NCI-H1092 treated with DMSO at 0.1 percent for 48 hours (cell line): ENCODE results near the gene PLCB1.
A peak's percentile ranks its signal among the peaks of the same experiment; 100 is the strongest.
"Not testable (repeated sequence)": the region's sequence is repeated elsewhere in the genome, so short reads cannot be mapped to it uniquely, and the experiment has no call there.

Source experiments
- DNase-seq: peaks from one replicate; lab custom pipeline; 2025; lab: John Stamatoyannopoulos, UW

PLCB1 gene

GRCh38 chr20:8335059-8335458 lies 203.0 kb downstream of the PLCB1 start:
- no peak for DNase-seq

DNA sequence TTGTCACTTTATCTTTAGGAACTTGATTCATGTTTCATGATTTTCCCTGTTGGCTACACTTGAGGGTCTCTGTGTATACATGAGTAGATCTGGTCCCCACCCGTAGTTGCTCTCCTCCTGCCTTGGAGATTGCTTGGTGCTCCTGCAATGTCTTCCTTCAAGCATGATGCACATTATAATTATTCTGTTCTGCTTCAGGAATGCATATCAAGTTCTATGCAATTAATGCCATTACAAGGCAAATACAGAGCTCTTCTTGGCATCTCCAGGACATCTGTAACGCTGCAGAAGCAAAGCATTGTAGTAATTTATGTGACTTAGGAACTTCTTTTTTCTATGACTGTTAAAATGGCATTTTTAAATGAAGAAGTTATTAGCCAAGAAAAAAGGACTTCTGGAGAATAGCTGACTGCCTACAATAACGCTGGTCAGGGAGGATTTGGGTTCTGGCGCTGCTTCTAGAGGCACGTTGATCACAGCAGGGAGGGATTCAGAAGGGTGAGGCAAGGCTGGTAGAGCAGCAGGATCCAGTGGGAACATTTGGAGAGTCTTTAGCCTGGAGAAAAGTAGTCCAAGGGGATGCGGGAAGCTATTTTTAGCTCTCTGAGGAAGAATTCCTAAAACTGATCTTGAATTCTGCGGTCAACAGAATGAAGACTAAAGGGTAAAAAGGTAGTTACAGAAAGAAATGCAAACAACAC lies 203.6 kb downstream of the PLCB1 start:
- DNase-seq: no peak

- no peak for DNase-seq
Measured at GRCh38 chr20:8339349-8339748, 207.3 kb downstream of the PLCB1 start.

DNA sequence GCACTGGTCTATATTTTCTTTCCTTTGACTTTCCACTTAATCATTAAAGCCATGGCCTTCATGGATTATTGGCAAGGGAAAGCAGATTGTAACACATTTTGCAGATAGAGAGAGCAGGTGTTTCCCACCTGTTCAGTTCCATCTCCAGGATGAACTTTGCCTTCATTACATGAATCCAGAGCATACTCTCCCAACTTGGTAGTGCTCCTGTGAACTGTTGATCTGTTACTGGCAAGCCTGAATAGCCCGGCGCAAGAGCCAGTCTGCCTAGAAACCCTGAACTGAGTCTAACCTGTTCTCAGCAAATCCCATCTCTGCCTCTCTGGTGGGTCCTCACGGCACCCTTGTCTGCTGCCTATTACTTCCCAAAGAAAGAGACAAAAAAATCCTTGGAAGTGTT lies 210.3 kb downstream of the PLCB1 start:
- no peak for DNase-seq

DNA sequence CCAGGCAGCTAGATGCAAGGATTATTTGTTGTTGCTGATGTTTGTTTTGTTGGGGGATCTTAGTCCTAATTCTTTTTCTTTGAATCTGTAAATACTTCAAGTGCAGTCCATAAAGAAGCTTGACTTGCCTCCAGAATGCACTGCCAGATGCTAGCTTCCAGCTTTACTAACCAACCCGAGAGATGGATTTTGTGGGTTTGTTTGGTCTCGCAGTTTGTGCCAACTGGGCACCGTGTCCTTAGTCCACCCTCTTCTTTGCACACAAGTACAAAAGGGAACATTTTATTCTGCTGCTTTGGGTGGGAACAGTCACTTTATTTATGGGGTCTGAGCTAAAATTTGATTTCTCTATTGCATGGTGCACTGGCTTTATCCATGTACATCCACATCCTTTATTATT lies 212.0 kb downstream of the PLCB1 start:
- DNase-seq: no peak

DNA sequence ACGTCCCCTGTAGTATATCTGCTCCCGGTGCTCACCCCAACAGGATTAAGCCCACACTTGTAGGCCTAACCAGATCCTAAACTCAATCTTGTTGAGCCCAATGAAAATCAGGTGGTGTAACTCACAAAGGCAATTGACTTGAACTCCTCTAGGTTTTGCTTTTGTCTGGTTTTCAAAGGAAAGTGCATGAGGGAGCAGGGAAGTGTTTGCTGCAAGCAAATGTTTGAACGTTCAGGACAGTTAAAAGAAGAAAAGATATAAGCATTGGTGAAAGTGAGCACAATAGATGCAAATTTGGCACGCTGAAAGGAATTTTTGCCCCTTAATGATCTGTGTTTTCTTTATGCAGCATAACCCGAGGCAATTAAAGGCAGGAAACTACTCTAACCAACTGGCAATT lies 212.6 kb downstream of the PLCB1 start:
- peak; percentile 4 for DNase-seq

DNA sequence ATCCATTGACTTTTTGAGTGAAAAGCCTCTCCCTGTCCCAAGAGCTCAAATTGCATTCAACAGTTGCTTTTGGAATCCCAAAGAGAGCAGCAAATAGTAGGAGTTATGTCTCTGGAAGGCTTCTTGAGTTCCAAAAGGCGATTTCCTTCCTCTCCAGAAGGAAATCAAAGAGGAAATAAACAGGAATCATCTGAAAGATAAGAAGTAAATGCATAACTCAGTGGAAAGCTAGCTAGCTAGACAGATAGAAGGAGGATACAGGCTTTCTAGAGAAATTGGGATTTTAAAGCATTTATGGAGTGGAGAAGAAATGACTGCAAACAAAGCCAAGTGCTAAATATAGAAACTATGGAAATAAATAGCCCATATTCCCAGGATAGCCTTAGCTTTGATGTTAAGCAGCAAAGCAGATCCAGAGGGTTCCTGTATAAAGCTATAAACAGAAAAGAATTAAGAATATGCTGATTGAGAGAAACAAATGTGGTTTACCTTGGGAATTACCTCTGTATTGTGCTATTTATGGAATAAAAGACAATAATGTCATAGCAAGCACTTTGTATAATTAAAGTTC lies 214.7 kb downstream of the PLCB1 start:
- DNase-seq: no peak

DNA sequence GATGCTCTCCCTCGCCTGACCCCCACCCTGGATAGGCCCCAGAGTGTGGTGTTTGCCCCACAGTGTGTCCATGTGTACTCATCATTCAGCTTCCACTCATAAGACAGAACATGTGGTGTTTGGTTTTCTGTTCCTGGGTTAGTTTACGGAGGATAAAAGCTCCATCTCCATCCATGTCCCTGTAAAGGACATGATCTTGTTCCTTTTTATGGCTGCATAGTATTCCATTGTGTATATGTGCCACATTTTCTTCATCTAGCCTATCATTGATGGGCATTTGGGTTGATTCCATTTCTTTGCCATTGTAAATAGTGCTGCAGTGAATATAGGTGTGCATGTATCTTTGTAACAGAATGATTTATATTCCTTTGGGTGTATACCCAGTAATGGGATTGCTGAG lies 218.2 kb downstream of the PLCB1 start:
- DNase-seq: not testable (repeated sequence)

DNA sequence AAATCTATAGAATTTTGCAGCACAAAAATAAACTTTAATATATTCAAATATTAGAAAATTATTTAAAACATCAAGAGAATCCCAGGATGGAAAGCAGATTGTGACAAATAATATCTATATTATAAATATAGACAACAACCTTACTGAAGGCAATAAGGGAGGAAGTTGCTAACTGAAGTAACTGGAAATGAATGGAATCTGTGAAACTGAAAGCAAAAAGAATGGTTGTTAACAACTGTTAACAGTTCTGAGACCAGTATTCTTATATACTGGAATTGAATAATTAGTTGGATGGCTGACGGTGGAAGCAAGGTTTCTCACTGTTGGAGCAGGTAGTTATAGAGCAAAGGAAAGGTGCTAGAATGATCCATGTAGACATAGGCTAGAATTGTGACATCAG lies 220.4 kb downstream of the PLCB1 start:
- no peak for DNase-seq

GRCh38 chr20:8353512-8353911 lies 221.4 kb downstream of the PLCB1 start:
- no peak for DNase-seq

GRCh38 chr20:8355453-8355852 lies 223.4 kb downstream of the PLCB1 start:
- DNase-seq: no peak

DNA sequence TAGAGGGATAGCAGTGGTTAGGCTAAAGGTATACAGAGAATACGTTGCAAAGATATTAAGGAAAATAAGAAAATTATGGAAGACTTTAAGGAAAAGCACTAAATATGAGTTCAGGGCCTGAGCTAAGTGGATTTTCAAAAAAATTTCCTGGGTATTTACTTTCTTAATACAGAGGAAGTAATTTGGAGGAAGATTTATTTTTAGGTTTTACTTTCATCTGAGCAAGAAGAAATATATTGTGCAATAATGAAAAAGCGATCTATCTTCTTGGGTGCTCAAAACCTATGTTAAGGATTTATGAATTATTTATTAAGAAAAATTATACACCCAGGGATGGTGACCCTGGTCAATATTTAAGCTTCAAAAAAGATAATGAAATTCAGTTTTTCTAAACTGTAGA lies 224.7 kb downstream of the PLCB1 start:
- DNase-seq: no peak

GRCh38 chr20:8357703-8358102 lies 225.6 kb downstream of the PLCB1 start:
- no peak for DNase-seq

DNA sequence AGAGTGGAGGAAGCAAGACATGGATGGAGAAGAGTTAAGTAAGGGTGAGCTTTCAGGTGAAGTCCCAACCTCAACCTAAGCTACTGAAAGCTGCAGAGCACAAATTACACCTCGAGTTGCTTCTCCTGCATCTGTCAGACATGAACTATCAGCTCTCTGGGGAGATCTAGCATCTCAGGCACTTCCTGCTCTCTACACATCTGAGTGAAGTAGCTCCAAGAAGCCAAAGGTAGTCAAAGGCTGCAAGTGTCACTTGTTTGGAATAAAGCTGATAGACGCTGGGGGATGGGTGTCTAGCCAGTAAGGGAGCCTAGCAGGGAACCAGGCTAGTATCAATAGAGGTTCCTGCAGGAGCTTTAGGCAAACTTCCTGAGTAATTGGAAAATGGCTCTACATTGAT lies 228.0 kb downstream of the PLCB1 start:
- DNase-seq: no peak

DNA sequence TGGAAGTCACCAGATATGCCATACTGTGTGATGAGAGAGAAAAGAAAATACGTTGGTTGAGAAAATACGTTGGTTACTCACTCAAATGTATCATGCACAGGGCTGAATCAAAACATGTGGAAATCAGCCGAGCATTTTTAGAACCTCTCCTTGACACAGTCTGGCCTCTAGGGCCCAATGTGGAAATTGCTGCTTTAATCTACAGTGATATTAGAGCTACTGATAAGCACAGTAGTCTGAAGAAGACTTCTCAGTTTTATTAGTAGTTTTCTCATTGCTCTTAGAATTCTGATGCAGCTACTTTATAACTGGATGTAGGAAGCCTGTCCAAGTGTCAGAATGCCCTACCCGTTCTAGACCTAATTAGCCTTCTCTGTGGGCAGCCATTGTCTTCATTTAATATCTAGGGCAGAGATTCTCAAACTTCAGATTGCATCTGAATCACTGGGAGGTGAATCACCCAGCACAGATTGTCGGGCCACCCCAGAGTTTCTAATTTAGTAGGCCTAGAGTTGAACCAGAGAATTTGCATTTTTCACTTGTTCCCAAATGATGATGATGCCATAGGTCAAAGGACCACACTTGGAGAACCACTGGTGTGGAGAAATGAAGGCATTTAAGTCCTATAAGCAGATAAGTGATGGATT lies 229.1 kb downstream of the PLCB1 start:
- no peak for DNase-seq

DNA sequence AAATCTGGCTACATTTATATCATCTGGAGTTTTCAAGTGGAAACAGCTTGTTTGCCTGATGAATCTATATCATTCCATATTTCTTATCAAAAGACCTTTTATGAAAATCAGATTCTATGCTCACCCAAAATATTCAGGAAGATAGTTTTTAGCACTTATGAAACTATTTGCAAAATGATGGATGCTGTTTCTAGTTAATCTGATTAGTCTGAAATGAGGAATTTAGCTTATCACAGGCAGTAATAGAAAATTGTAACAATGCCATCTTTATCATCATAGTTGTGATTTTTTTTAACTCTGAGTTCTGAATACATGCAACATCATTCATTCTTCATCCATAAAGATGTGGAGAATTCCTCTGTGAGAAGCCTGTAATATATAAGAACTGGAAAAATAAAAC lies 229.7 kb downstream of the PLCB1 start:
- DNase-seq: no peak

DNA sequence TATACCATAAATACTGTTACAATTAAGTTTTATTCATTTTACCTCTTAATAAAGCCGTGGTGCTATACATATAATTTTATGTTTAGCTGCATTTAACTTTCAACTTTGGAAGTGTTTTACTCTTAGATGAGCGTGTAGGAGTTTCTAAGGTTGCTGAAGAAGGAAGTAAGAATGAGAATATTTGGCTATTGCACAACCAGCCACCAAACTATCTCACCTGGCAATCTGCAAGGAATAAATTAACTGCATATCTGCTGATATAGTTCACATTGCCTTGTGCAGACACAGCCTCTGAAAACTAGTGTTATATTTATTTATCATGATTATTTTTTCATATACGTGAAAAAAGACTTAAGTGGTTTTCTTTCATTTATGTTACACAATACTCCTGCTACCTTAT lies 230.4 kb downstream of the PLCB1 start:
- no peak for DNase-seq

DNA sequence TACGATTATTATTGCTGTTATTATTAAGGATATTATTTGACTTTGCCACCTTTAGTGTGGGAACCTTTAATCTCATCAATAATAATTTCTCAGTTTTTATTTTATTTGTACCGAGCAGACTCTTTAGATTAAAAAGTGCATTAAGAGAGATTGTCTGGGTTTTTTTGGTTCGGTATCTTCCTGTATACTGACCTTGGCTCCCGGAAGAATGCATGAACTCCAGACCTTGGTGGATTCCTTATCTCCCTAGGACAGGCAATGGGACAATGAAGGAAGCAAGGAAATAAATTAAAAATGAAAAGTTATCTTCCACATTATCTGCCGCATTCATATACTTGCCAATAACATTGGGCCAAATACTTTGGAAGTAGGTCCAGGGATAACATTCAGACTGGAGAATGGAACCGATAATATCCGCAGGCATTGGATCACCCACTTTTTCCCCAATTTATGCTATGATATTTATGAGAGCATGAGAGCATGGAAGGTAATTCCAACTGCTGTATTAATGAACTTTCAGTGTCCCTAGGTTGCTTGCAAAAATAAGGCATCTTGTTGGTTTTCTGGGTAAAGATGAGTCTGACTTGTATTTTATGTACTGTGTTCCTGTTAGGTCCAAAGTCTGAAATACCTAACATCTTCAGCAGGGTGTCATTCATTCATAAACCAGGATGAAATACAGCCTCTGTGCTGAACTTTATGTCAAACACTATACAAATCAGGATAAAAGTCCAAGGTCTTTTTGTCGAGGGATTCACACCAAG lies 232.1 kb downstream of the PLCB1 start:
- no peak for DNase-seq

DNA sequence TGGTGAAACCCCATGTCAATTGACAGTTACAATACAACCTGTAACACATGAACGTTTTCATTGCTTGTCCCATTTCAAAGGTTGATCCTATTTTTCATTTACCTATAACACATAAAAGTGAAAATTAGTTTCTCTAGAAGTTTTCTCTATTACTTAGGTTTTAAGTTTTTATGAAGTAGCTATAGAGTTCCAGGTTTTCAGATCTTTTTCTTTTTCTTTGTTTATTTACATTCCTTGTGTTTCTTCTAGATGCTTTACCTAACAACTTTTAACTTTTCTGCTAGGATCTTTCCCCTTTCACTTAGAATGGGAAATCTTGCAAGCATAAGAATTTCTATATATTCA lies 232.6 kb downstream of the PLCB1 start:
- no peak for DNase-seq

DNA sequence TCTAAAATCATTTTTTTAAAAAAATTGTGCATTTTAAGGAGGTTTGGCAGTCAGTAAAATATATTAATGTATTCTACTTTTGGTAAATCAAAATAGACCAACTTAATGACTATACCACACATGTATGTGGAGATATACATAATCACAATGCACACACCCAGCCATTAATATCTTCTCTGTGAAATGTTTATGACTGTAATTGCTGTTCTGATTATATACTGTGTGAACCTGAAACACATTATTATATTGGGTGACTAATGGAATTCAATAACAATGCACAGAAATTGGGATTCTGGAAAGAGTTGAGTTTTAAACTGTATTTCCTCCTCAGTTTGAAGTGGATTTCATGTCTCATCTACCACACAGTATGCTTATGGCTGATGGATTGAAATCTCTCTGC lies 233.6 kb downstream of the PLCB1 start:
- DNase-seq: no peak

GRCh38 chr20:8366303-8366923 lies 234.3 kb downstream of the PLCB1 start:
- no peak for DNase-seq

- no peak for DNase-seq
Measured at GRCh38 chr20:8367689-8368088, 235.6 kb downstream of the PLCB1 start.

DNA sequence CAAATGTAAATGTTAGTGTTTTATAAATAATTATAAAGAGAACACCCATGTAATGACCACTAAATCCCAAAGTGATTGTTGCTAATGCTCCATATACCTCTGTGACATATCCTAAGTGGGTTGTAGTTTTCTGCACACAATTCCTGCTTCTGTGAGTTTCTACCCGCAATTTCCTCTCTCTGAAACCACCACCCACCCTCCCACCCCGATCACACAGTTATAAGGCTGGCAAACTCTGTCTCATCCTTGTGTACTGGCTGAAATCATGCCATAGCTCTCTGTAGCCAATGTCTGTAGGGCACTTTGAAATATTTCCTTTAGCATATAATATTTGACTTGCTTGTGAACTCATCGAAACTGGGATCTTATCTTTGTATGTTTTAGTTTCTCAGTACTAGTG lies 236.6 kb downstream of the PLCB1 start:
- DNase-seq: no peak
